GM12875 (cell line): ENCODE data around the gene REEP2.

Source experiments
- H3K4me3 ChIP-seq: one replicate; pipeline ENCODE4 v1.5.1; 2011; ENCODE audit warnings: low read depth, low read length, control low read depth
- TF ChIP-seq, protein P1 (sequence below): IDR thresholded peaks from 2 replicates; pipeline ENCODE4 v1.5.1; 2011; ENCODE audit warnings: low read depth, mild to moderate bottlenecking, control low read depth, inconsistent platforms, low read length, moderate library complexity, borderline replicate concordance; ENCODE audit not compliant: insufficient read depth

Gene REEP2

DNA sequence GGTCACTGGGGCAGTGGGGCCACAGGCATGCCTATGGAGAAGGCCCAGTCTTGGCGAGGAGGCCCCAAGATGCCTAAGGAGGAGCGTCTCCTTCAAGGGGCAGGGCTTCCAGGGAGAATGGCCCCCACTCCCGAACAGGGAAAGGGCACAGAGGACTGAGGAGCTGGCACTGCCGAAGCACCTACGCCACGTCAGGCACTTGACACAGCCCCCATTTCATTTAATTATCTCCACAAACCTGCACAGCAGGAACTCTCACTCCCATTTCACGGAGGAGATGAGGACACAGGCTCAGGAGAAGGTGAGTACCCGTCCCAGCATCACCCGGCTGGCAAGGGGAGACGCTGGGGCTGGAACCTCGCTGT lies 52.4 kb downstream of the REEP2 start:
- TF ChIP-seq, protein P1, sequence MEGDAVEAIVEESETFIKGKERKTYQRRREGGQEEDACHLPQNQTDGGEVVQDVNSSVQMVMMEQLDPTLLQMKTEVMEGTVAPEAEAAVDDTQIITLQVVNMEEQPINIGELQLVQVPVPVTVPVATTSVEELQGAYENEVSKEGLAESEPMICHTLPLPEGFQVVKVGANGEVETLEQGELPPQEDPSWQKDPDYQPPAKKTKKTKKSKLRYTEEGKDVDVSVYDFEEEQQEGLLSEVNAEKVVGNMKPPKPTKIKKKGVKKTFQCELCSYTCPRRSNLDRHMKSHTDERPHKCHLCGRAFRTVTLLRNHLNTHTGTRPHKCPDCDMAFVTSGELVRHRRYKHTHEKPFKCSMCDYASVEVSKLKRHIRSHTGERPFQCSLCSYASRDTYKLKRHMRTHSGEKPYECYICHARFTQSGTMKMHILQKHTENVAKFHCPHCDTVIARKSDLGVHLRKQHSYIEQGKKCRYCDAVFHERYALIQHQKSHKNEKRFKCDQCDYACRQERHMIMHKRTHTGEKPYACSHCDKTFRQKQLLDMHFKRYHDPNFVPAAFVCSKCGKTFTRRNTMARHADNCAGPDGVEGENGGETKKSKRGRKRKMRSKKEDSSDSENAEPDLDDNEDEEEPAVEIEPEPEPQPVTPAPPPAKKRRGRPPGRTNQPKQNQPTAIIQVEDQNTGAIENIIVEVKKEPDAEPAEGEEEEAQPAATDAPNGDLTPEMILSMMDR: no peak
- peak overlapping the region; percentile 54 for H3K4me3 ChIP-seq

DNA sequence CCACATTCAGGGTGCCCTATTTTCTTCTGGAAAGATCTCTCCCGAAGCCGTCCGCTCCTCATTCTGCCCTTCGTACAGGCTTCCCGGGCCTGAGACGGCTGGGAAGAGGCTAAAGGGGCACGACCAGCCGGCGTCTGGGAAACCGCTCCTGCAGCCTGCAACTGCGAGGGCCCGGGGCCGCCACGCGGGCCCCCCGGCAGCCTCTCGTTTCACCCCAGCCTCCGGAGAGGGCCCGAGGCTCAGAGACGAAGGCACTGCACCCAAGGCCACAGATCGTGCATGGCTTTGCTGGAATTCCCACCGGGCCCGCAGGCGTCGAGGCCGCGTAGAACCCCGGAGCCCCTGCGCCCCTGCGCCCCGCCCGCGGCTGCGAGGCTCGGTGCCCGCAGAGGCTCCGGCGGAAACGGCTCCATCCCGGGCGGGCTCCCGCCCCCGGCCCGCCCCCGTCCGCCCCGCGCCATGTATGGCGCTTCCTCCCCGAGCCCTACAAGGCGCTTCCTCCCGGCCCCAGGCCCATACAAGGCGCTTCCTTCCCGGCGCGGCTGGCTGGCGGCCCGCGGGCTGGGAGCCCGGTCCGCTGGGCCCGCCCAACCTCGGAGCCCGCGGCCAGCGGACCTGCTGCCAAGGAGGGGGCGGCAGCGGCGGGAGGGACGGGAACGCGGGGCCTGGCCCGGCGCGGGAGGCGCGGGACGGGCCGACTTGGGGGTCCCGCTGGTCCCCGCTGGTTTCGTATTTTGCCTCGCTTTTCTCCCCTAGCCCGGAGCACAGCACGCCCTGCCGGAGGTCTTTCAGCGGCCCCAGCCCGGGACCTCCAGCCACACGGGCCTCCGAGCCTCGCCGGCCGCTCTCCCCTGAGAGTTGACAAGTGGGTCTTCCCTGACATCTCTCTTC lies 53.1 kb downstream of the REEP2 start:
- TF ChIP-seq, protein P1: no peak
- H3K4me3 ChIP-seq: peak overlapping the region; percentile 58

DNA sequence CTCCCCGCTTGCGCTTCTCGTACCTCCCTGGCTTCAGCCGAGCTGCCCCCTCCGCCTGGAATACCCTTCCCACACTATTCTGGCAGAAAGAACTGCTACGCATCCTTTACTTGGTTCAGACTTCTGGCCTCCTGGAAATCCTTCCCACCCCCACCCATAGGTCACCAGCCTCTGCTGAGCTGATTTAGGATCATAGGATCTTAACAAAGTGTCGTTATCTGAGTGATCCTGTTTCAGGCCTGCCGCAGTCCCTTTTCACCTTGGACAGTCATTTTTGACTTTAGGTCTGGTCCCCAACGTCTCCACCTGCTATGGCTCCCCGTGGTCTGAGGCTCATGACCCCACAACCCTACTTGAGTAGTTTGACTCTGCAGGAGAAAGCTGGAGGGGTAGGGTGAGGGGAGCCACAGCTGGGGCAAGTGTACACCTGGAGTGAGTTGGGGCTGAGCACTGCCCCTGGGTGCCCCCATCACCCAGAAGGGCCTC lies 53.7 kb downstream of the REEP2 start:
- peak overlapping the region; percentile 58 for H3K4me3 ChIP-seq
- TF ChIP-seq, protein P1: no peak

DNA sequence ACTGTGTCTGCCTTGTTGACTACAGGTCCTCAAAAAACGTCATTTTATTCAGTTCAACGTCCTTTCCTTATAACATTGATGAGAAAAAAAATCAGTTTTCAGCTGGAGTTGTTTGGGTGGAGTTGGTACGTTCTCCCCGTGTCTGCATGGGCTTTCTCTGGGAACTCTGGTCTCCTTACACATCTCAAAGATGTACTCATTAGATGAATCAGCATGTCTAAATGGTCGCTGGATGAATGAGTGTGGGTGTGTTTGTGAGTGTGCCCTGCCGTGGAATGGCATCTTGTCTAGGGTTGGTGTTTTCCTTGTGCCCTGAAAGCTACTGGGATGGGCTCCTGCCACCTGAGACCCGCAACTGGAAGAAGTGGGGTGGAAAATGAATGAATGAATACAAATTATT lies 56.5 kb downstream of the REEP2 start:
- no peak overlapping the region for H3K4me3 ChIP-seq
- TF ChIP-seq, protein P1: no peak
